Astrocyte of the spinal cord (primary cell): ENCODE measurements around the gene RNF14.

Source experiments
- DNase-seq: peaks from one replicate; pipeline ENCODE4 v3.0.0; 2011; ENCODE audit warnings: low read depth, low spot score
- H3K4me3 ChIP-seq: 2 replicates; pipeline ENCODE4 v1.5.1; 2011; ENCODE audit warnings: low read depth, mild to moderate bottlenecking, low read length, moderate library complexity
- CTCF ChIP-seq: IDR thresholded peaks from 2 replicates; pipeline ENCODE4 v1.5.1; 2012; ENCODE audit warnings: low read depth, mild to moderate bottlenecking, low read length, inconsistent platforms
- in situ Hi-C: cut with HindIII; loops from 2 replicates; pipeline ENCODE4 v1.10.0; 2017; ENCODE audit warnings: low sequenced_read_pairs

The RNF14 gene

GRCh38 chr5:142006363-142007236, 37.7 kb downstream of the RNF14 start:
- in situ Hi-C loops: no loop called here
- no peak for DNase-seq
- no peak for TF ChIP-seq CTCF

GRCh38 chr5:142007237-142007544, 38.3 kb downstream of the RNF14 start:
- DNase-seq: no peak
- H3K4me3 ChIP-seq: no peak overlapping the region
- in situ Hi-C loops: no loop called here
- TF ChIP-seq CTCF: no peak

More at GRCh38 chr5:142006363-142007236, 37.7 kb downstream of the RNF14 start:
- no peak overlapping the region for H3K4me3 ChIP-seq

GRCh38 chr5:142008813-142009212, 39.9 kb downstream of the RNF14 start:
- DNase-seq: no peak
- no peak for TF ChIP-seq CTCF
- in situ Hi-C loops: no loop called here
- H3K4me3 ChIP-seq: no peak overlapping the region

GRCh38 chr5:142009886-142010285, 41.0 kb downstream of the RNF14 start:
- TF ChIP-seq CTCF: no peak
- no peak for DNase-seq
- no peak overlapping the region for H3K4me3 ChIP-seq
- in situ Hi-C loops: no loop called here

- in situ Hi-C loops: no loop called here
- no peak for DNase-seq
- peak overlapping the region; percentile 78 for H3K4me3 ChIP-seq
- TF ChIP-seq CTCF: no peak
Observed at GRCh38 chr5:142011572-142012185, 42.8 kb downstream of the RNF14 start.

GRCh38 chr5:142012186-142012785, 43.4 kb downstream of the RNF14 start:
- H3K4me3 ChIP-seq: peak overlapping the region; percentile 78
- peak; percentile 16 for DNase-seq
- in situ Hi-C loops: no loop called here
- peak; percentile 56 for TF ChIP-seq CTCF
